ENCODE measurements around the gene STUM.

- TF ChIP-seq CTCF (conservative IDR thresholded peaks at IDR 0.05; ENCODE audit: low read depth in 2 of 2) (no peak), POLR2AphosphoS5 (IDR thresholded peaks at IDR 0.05; ENCODE audit: low read depth) (no peak), STAT1 (IDR thresholded peaks at IDR 0.05; ENCODE audit: unreplicated experiment) (no peak), EZH2phosphoT487 (IDR thresholded peaks at IDR 0.05; ENCODE audit: unreplicated experiment) (no peak), REST (IDR thresholded peaks at IDR 0.05; ENCODE audit: unreplicated experiment) (no peak), CREB1 (CRISPR knock-in tag; IDR thresholded peaks at IDR 0.05; ENCODE audit: low read depth) (no peak), EZH2 (IDR thresholded peaks at IDR 0.05; ENCODE audit: low read depth, unreplicated experiment) (no peak)
These were observed 8.9 kb downstream of the STUM start for GRCh38 chr1:226557424-226557823.
